Loucy (cell line): ENCODE data around the gene NEMP2.

ENCODE experiments used
- H2AFZ ChIP-seq: fragments of 200-600 bp; sonication (generic); 2 replicates; pipeline ENCODE4 v1.6.0; 2016; ENCODE audit warnings: antibody characterized with exemption, mild to moderate bottlenecking, low read length, moderate library complexity
- H3F3A ChIP-seq: fragments of 200-600 bp; 2 replicates; pipeline ENCODE4 v1.6.0; 2016; ENCODE audit warnings: antibody characterized with exemption, low read depth, mild to moderate bottlenecking
- H3K27me3 ChIP-seq: fragments of 200-600 bp; sonication (generic); 2 replicates; pipeline ENCODE4 v1.6.1; 2014; ENCODE audit warnings: low read length, mild to moderate bottlenecking; ENCODE audit not compliant: insufficient read depth, poor library complexity, severe bottlenecking
- H3K36me3 ChIP-seq: fragments of 200-600 bp; sonication (generic); 2 replicates; pipeline ENCODE4 v1.6.1; 2016; ENCODE audit warnings: low read length; ENCODE audit not compliant: insufficient read depth
- H3K4me1 ChIP-seq: fragments of 200-600 bp; sonication (generic); 2 replicates; pipeline ENCODE4 v1.5.1; 2014; ENCODE audit warnings: low read length, mild to moderate bottlenecking; ENCODE audit not compliant: insufficient read depth, poor library complexity, severe bottlenecking
- H3K4me2 ChIP-seq: fragments of 200-600 bp; sonication (generic); 2 replicates; pipeline ENCODE4 v1.6.0; 2014; ENCODE audit warnings: antibody characterized with exemption, low read length, low read depth, mild to moderate bottlenecking; ENCODE audit not compliant: poor library complexity, severe bottlenecking
- H3K4me3 ChIP-seq: fragments of 200-600 bp; sonication (generic); 2 replicates; pipeline ENCODE4 v1.5.1; 2014; ENCODE audit warnings: low read length, mild to moderate bottlenecking, mixed read lengths; ENCODE audit not compliant: poor library complexity, severe bottlenecking
- H3K79me2 ChIP-seq: fragments of 200-600 bp; sonication (generic); 2 replicates; pipeline ENCODE4 v1.6.1; 2014; ENCODE audit warnings: low read length; ENCODE audit not compliant: insufficient read depth
- H3K9ac ChIP-seq: fragments of 200-600 bp; sonication (generic); 2 replicates; pipeline ENCODE4 v1.6.0; 2014; ENCODE audit warnings: mild to moderate bottlenecking, low read depth, low read length, moderate library complexity; ENCODE audit not compliant: poor library complexity, severe bottlenecking
- H3K9me2 ChIP-seq: fragments of 200-600 bp; sonication (generic); replicated peaks from 2 replicates; pipeline ENCODE4 v1.6.1; 2016; ENCODE audit warnings: low read depth, low read length, mixed read lengths
- H3K9me3 ChIP-seq: fragments of 200-600 bp; sonication (generic); 2 replicates; pipeline ENCODE4 v1.6.1; 2014; ENCODE audit warnings: mild to moderate bottlenecking, antibody characterized with exemption, low read length, low read depth; ENCODE audit not compliant: insufficient read depth
- H4K20me1 ChIP-seq: fragments of 200-600 bp; sonication (generic); 2 replicates; pipeline ENCODE4 v1.6.0; 2014; ENCODE audit warnings: antibody characterized with exemption, low read length, mild to moderate bottlenecking; ENCODE audit not compliant: insufficient read depth, poor library complexity, severe bottlenecking
- EZH2phosphoT487 ChIP-seq: fragments of 200-600 bp; IDR thresholded peaks from 2 replicates; pipeline ENCODE4 v1.6.1; 2018; ENCODE audit warnings: antibody characterized with exemption, mild to moderate bottlenecking, moderate library complexity, borderline replicate concordance
- TF ChIP-seq, protein P1 (sequence below): fragments of 200-600 bp; sonication (generic); conservative IDR thresholded peaks from 2 replicates; pipeline ENCODE4 v1.5.1; 2014; ENCODE audit warnings: mild to moderate bottlenecking, antibody characterized with exemption, low read length

The NEMP2 gene

DNA sequence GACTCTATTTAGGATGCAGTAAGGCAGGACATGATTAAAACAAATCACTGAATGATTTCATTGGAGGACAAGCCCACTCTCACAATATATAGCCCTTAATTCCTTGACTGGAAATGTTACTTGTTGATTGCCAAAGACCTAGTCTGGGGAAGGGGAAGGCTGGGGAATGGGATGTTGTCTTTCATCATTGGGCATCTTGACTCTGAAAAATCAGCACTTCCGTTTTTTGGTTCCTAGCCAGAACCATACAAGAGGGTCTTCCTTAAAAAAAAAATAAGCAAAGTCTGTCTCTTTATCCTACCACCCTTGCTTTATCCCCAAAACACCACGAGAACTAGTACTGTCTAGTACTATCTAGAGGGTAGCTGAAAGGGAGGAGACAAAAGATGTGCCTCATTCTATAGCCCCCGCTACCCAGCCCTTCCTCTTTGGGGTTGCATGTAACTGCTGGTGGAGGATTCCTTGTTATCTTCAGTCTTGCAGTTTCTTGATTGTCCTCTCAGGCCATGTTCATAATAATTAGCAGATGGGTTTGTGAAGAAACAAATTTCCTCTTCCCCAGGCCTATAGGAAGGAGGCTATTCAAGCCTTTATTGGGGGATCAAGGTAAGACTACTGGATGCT, 55.8 kb downstream of the NEMP2 start:
- no peak overlapping the region for H3K4me3 ChIP-seq
- H3K9ac ChIP-seq, result no peak overlapping the region
- no peaks in the 10 kb centered on the region for H3K27me3 ChIP-seq
- H3K9me3 ChIP-seq, result no peaks in the 10 kb centered on the region
- 0 out of 2 replicates have a peak, but pooled peaks cover 3% of the 10 kb centered on the region for H3K36me3 ChIP-seq
- no peak overlapping the region for H3K4me2 ChIP-seq
- no peaks in the 10 kb centered on the region for H4K20me1 ChIP-seq
- no peak for TF ChIP-seq EZH2phosphoT487
- H3K9me2 ChIP-seq, result no peaks in the 10 kb centered on the region
- H3K4me1 ChIP-seq, result no peaks in the 10 kb centered on the region
- no peaks in the 10 kb centered on the region for H3K79me2 ChIP-seq
- no peaks in the 10 kb centered on the region for H3F3A ChIP-seq
- H2AFZ ChIP-seq, result no peak overlapping the region

DNA sequence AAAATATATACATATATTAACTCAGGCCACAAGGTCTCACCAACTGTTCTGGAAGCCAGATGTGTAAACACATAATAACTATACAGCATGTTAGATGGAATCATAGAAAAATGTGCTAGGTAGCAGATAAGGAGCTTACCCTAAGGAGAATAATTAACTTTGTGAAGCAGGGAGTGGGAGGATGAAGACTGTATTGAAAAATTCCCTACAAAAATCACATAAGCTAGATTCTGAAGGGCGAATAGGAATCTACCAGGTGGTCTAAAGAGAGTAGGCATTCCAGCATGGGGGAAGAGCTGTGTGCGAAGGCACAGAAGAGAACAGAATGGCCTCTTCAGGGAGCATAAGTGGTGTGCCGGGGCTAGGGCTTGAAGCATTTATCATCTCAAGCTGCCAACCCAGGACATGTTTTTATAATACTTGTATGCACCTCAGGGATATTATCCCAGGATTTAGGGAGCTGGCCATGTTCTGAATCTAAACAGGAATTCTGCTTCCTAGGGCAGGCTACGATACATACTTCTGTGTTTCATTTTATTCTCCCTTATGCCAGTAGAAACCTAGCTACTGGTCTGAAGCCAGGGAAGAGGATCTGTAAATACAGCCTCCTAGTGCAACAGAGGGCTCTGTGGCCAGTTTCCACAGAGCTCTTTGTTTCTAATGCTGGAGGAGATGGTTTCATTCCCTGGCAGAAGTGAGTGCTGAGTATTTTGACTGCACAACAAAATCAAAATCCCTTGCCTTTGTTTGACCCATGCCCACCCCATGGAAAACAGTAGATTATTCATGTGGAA, 56.7 kb downstream of the NEMP2 start:
- TF ChIP-seq EZH2phosphoT487, result no peak
- TF ChIP-seq, protein P1, sequence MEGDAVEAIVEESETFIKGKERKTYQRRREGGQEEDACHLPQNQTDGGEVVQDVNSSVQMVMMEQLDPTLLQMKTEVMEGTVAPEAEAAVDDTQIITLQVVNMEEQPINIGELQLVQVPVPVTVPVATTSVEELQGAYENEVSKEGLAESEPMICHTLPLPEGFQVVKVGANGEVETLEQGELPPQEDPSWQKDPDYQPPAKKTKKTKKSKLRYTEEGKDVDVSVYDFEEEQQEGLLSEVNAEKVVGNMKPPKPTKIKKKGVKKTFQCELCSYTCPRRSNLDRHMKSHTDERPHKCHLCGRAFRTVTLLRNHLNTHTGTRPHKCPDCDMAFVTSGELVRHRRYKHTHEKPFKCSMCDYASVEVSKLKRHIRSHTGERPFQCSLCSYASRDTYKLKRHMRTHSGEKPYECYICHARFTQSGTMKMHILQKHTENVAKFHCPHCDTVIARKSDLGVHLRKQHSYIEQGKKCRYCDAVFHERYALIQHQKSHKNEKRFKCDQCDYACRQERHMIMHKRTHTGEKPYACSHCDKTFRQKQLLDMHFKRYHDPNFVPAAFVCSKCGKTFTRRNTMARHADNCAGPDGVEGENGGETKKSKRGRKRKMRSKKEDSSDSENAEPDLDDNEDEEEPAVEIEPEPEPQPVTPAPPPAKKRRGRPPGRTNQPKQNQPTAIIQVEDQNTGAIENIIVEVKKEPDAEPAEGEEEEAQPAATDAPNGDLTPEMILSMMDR, result no peak
- no peak overlapping the region for H2AFZ ChIP-seq
- no peaks in the 10 kb centered on the region for H4K20me1 ChIP-seq
- no peaks in the 10 kb centered on the region for H3K27me3 ChIP-seq
- no peaks in the 10 kb centered on the region for H3K9me2 ChIP-seq
- H3K9me3 ChIP-seq, result no peaks in the 10 kb centered on the region
- H3F3A ChIP-seq, result no peaks in the 10 kb centered on the region
- no peak overlapping the region for H3K4me3 ChIP-seq
- H3K4me1 ChIP-seq, result no peaks in the 10 kb centered on the region
- no peak overlapping the region for H3K9ac ChIP-seq
- no peaks in the 10 kb centered on the region for H3K79me2 ChIP-seq
- no peak overlapping the region for H3K4me2 ChIP-seq
- 0 out of 2 replicates have a peak, but pooled peaks cover 3% of the 10 kb centered on the region for H3K36me3 ChIP-seq

DNA sequence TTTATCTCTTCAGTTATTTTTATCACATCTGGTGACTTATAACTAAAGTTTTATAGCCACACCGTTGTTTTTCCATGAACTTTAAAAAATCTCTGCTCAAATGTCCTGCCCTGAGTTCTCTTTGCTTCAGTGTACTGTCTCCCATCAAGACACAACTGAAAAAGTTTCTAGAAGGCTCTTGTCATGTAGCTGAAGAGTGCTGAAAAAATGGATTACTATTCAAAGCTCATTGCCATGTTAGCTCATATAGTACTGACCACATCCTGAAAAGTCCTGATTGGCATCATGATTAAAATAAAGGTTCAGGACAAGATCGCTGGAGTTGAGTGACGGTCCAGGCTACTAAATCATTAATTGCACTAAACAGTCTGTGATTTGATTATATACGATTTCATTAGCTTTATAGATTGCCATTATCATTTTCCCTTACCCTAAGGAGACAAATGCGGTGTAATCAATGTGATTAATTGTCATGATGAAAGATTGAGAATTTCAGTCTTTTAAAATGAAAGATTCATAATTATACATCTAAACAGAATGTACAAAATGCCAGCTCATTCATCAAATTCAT, 64.2 kb downstream of the NEMP2 start:
- peaks cover 4% of the 10 kb centered on the region; the same call in 1 of the 2 replicates for H3K36me3 ChIP-seq
- H4K20me1 ChIP-seq, result no peaks in the 10 kb centered on the region
- no peak overlapping the region for H2AFZ ChIP-seq
- H3K4me1 ChIP-seq, result peaks cover 25% of the 10 kb centered on the region
- no peaks in the 10 kb centered on the region for H3K9me2 ChIP-seq
- TF ChIP-seq, protein P1, result no peak
- TF ChIP-seq EZH2phosphoT487, result no peak
- H3K27me3 ChIP-seq, result no peaks in the 10 kb centered on the region
- peaks cover 8% of the 10 kb centered on the region; the same call in 1 of the 2 replicates for H3K79me2 ChIP-seq
- H3K4me2 ChIP-seq, result no peak overlapping the region
- H3K4me3 ChIP-seq, result no peak overlapping the region
- H3F3A ChIP-seq, result peaks cover 10% of the 10 kb centered on the region; the same call in 1 of the 2 replicates
- no peaks in the 10 kb centered on the region for H3K9me3 ChIP-seq
- H3K9ac ChIP-seq, result no peak overlapping the region
